HG03139 (cell line): ENCODE measurements around the gene GSPT1.

Source experiments
- ATAC-seq: cut with Tn5 transposase; IDR thresholded peaks from one replicate; pipeline ENCODE4 v1.9.1; 2021; ENCODE audit not compliant: unreplicated experiment

The GSPT1 gene

GRCh38 chr16:11913425-11914079 is 2.2 kb downstream of the GSPT1 start:
- no peak for ATAC-seq

GRCh38 chr16:11909653-11910545 is 5.9 kb downstream of the GSPT1 start:
- no peak for ATAC-seq

GRCh38 chr16:11907160-11907970 is 8.4 kb downstream of the GSPT1 start:
- ATAC-seq: no peak

- no peak for ATAC-seq
These were observed 11.8 kb downstream of the GSPT1 start for GRCh38 chr16:11903906-11904305.

GRCh38 chr16:11901091-11901490 is 14.7 kb downstream of the GSPT1 start:
- no peak for ATAC-seq

- no peak for ATAC-seq
These were observed 19.1 kb downstream of the GSPT1 start for GRCh38 chr16:11896486-11897176.

- no peak for ATAC-seq
These were observed 22.2 kb downstream of the GSPT1 start for GRCh38 chr16:11893571-11893970.

GRCh38 chr16:11892761-11893160 is 23.0 kb downstream of the GSPT1 start:
- no peak for ATAC-seq

- ATAC-seq: no peak
These were observed 25.4 kb downstream of the GSPT1 start for GRCh38 chr16:11890231-11890965.

GRCh38 chr16:11886881-11887280 is 28.9 kb downstream of the GSPT1 start:
- ATAC-seq: no peak

GRCh38 chr16:11884035-11884434 is 31.7 kb downstream of the GSPT1 start:
- no peak for ATAC-seq

GRCh38 chr16:11880007-11880406 is 35.7 kb downstream of the GSPT1 start:
- ATAC-seq: no peak

- ATAC-seq: no peak
These were observed 38.4 kb downstream of the GSPT1 start for GRCh38 chr16:11877374-11877773.

- no peak for ATAC-seq
These were observed 39.5 kb downstream of the GSPT1 start for GRCh38 chr16:11876306-11876705.

GRCh38 chr16:11875721-11876120 is 40.0 kb downstream of the GSPT1 start:
- ATAC-seq: no peak

GRCh38 chr16:11871193-11871592 is 44.6 kb downstream of the GSPT1 start:
- ATAC-seq: no peak

GRCh38 chr16:11870399-11870798 is 45.4 kb downstream of the GSPT1 start:
- ATAC-seq: no peak

- ATAC-seq: no peak
These were observed 46.2 kb downstream of the GSPT1 start for GRCh38 chr16:11869353-11870228.

- ATAC-seq: no peak
These were observed 47.3 kb downstream of the GSPT1 start for GRCh38 chr16:11868412-11868980.
